ENCODE results near the gene COQ10A. TPM values are rescaled to one million over a fixed set of nuclear protein-coding genes. Genes with fewer than 3 reads are reported as not detected.

Gene COQ10A
- total and polyA plus RNA-seq, 2 of the 8 experiments (the other 6 are each of a cell fraction or from before 2014, with no cell fraction given) = 21.8 to 42.9 TPM

DNA sequence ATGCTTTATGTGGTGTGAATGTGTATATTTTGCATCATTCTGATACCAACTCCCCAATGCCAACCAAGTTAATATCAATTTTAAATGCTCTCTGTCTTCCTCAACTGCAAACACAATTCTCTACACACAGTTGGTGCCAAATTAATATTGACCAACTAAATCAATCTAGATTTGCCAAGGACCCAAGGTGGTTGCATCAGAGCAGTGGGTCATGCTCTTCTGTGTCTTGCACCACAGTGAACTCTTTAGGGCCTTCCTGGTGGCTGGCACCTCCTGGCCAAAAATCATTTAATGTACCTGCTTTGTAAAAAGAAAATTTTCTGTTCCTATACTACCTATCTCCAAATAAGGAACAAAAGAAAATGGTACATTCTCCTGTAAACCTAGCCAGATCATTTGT is 14.1 kb downstream of the COQ10A start:
- H2BK5ac ChIP-seq (ENCODE audit: low read depth, low read length) = no peak overlapping the region
- H2BK20ac ChIP-seq (ENCODE audit: low read length) = no peak overlapping the region
- H3K36me3 ChIP-seq (ENCODE audit: control insufficient read depth in 2 of 4, insufficient read depth in 4 of 4, low read length in 3 of 4) = peaks cover 13 to 69% (median 50%) of the 10 kb centered on the region in 4 experiments; a peak in 7 of 8 replicates
- H2BK15ac ChIP-seq (ENCODE audit: low read length) = no peak overlapping the region
- H3K23ac ChIP-seq (ENCODE audit: insufficient read length) = no peak overlapping the region
- H4K5ac ChIP-seq (ENCODE audit: insufficient read length, low read depth, low read length) = no peak overlapping the region
- ChIA-PET CTCF (ENCODE audit: partially characterized antibody) (interaction anchor here (0.5 kb wide), 1 partner anchor 345 kb away, joined by 3 read pairs; no protein-coding TSS in a partner anchor), POLR2A (ENCODE audit: partially characterized antibody) (no interaction called here)
- H3K27ac ChIP-seq (ENCODE audit: low read depth, low read length) = no peak overlapping the region
- H3K4me2 ChIP-seq (ENCODE audit: insufficient read depth in 1 of 2, low read depth in 2 of 2, low read length in 2 of 2) = no peak overlapping the region
- no peak for FAIRE-seq
- H3K9me3 ChIP-seq (ENCODE audit: insufficient read depth in 2 of 2, low read depth in 1 of 2, low read length in 1 of 2) = no peaks in the 10 kb centered on the region
- no peaks in the 10 kb centered on the region for H4K20me1 ChIP-seq (replicated peaks in 1 of 2; ENCODE audit: control insufficient read depth in 1 of 2, insufficient read depth in 2 of 2, low read length in 2 of 2)
- H2BK120ac ChIP-seq (replicated peaks; ENCODE audit: low read depth, low read length) = no peak overlapping the region
- no peak overlapping the region for H2BK12ac ChIP-seq (ENCODE audit: low read depth, low read length)
- no peak overlapping the region for H4K91ac ChIP-seq (replicated peaks; ENCODE audit: insufficient read length, low read length)
- no peak for DNase-seq (ENCODE audit: low read depth in 1 of 2, low spot score in 2 of 2)
- no peaks in the 10 kb centered on the region for H3K79me1 ChIP-seq (ENCODE audit: low read depth, low read length)
- no peaks in the 10 kb centered on the region for H3K79me2 ChIP-seq (ENCODE audit: control insufficient read depth in 1 of 2, insufficient read depth in 2 of 2, low read length in 2 of 2)
- H3K23me2 ChIP-seq (ENCODE audit: low read depth, low read length) = no peaks in the 10 kb centered on the region
- H3K4ac ChIP-seq (replicated peaks; ENCODE audit: insufficient read length, low read depth, low read length) = no peak overlapping the region
- no peak overlapping the region for H3K56ac ChIP-seq (replicated peaks; ENCODE audit: insufficient read length, low read depth, low read length)
- no peak overlapping the region for H3K4me3 ChIP-seq (ENCODE audit: extremely low read depth in 1 of 4, insufficient read depth in 2 of 4, low read depth in 3 of 4, low read length in 4 of 4)
- H3K14ac ChIP-seq (ENCODE audit: insufficient read length) = no peak overlapping the region
- H3K18ac ChIP-seq (ENCODE audit: extremely low read depth, low read length) = no peak overlapping the region
- H2AFZ ChIP-seq (ENCODE audit: low read length) = no peak overlapping the region
- H3K4me1 ChIP-seq (replicated peaks in 1 of 4; ENCODE audit: control insufficient read depth in 3 of 4, insufficient read depth in 4 of 4, low read length in 3 of 4) = no peaks in the 10 kb centered on the region
- TF ChIP-seq ASH2L (IDR thresholded peaks at IDR 0.05; ENCODE audit: low read length) = no peak
- no peak for TF ChIP-seq POU5F1 (IDR thresholded peaks at IDR 0.05; ENCODE audit: low read depth, low read length)
- TF ChIP-seq CREB1 (IDR thresholded peaks at IDR 0.05) = no peak
- TF ChIP-seq SIX5 (IDR thresholded peaks at IDR 0.05; ENCODE audit: low read depth, low read length) = no peak
- TF ChIP-seq MAFK (IDR thresholded peaks at IDR 0.05; ENCODE audit: low read depth, low read length) = no peak
- no peak overlapping the region for H2AK5ac ChIP-seq (ENCODE audit: low read depth, low read length)
- no peak overlapping the region for H4K8ac ChIP-seq (ENCODE audit: extremely low read depth, insufficient read depth, low read length)
- H3K27me3 ChIP-seq (replicated peaks in 1 of 4; ENCODE audit: control insufficient read depth in 3 of 4, extremely low read depth in 1 of 4, insufficient read depth in 3 of 4, low read length in 3 of 4) = no peaks in the 10 kb centered on the region
- H3K9ac ChIP-seq (replicated peaks in 1 of 4; ENCODE audit: extremely low read depth in 1 of 4, low read depth in 3 of 4, low read length in 3 of 4) = no peak overlapping the region
